OCI-LY3 (cell line): ENCODE data around the gene GATA2.

ENCODE experiments used
- H2AFZ ChIP-seq: fragments of 200-600, 300-600 bp; shearing (Covaris generic); 2 replicates; pipeline ENCODE4 v1.6.0; 2014; ENCODE audit warnings: antibody characterized with exemption, low read depth, low read length
- H3K27ac ChIP-seq: fragments of 200-600, 300-600 bp; sonication (generic); 2 replicates; pipeline ENCODE4 v1.5.1; 2014; ENCODE audit warnings: mild to moderate bottlenecking, low read length, moderate library complexity, mixed read lengths
- H3K27me3 ChIP-seq: fragments of 200-600, 300-600 bp; sonication (generic); 2 replicates; pipeline ENCODE4 v1.6.1; 2014; ENCODE audit warnings: low read depth, low read length, mixed read lengths
- H3K36me3 ChIP-seq: fragments of 200-600, 300-600 bp; sonication (generic); replicated peaks from 2 replicates; pipeline ENCODE3; 2014; ENCODE audit warnings: low read depth, low read length, mixed read lengths
- H3K4me1 ChIP-seq: fragments of 300-600, 200-600 bp; sonication (generic); 2 replicates; pipeline ENCODE4 v1.6.1; 2014; ENCODE audit warnings: low read length, mixed read lengths
- H3K4me2 ChIP-seq: fragments of 200-600, 300-600 bp; sonication (generic); 2 replicates; pipeline ENCODE4 v1.6.1; 2014; ENCODE audit warnings: low read length, mixed read lengths
- H3K4me3 ChIP-seq: fragments of 300-600, 200-600 bp; sonication (generic); 2 replicates; pipeline ENCODE4 v1.5.1; 2014; ENCODE audit warnings: antibody characterized with exemption, mild to moderate bottlenecking, low read length, moderate library complexity
- H3K79me2 ChIP-seq: fragments of 300-600, 200-600 bp; shearing (Covaris generic); 2 replicates; pipeline ENCODE4 v1.6.1; 2014; ENCODE audit warnings: mild to moderate bottlenecking, low read length, mixed read lengths
- H3K9ac ChIP-seq: fragments of 300-600, 200-600 bp; shearing (Covaris generic); 2 replicates; pipeline ENCODE4 v1.6.0; 2014; ENCODE audit warnings: mild to moderate bottlenecking, low read length, moderate library complexity
- H3K9me3 ChIP-seq: fragments of 200-600, 300-600 bp; shearing (Covaris generic); 2 replicates; pipeline ENCODE4 v1.6.1; 2014; ENCODE audit warnings: low read length, mixed read lengths; ENCODE audit not compliant: insufficient read depth
- H4K20me1 ChIP-seq: fragments of 200-600, 300-600 bp; sonication (generic); 2 replicates; pipeline ENCODE4 v1.6.1; 2016; ENCODE audit warnings: low read length, mixed read lengths; ENCODE audit not compliant: insufficient read depth
- EZH2phosphoT487 ChIP-seq: fragments of 200-600 bp; shearing (Covaris generic); IDR thresholded peaks from 2 replicates; pipeline ENCODE4 v1.6.1; 2018; ENCODE audit warnings: antibody characterized with exemption, mixed run types, low read depth
- TF ChIP-seq, protein P1 (sequence below): fragments of 200-600, 300-600 bp; sonication (generic); IDR thresholded peaks from 2 replicates; pipeline ENCODE4 v1.5.1; 2014; ENCODE audit warnings: antibody characterized with exemption, low read length, low read depth

The GATA2 gene

DNA sequence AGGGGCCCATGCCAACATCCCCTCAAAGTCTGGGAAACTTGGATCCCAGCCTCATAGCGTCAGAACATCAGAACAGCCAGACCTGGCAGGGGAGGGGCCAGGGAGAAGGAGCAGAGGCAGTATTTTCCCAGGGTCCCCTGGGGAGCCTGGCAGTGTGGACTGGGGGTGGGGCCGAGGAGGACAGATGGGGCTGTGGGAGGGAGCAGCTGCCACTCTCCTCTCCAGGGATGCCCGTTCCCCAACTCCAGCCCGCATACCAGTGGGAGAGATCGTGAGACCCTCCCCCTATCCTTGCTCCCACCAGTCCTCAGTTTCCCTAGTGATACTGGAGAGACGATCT, 19.9 kb downstream of the GATA2 start:
- Histone ChIP-seq H3K9me3 (no peaks in the 10 kb centered on the region), H3K79me2 (no peaks in the 10 kb centered on the region), H3K27ac (no peak overlapping the region), H3K4me2 (no peak overlapping the region), H3K4me3 (no peak overlapping the region), H2AFZ (no peak overlapping the region), H3K4me1 (no peaks in the 10 kb centered on the region), H4K20me1 (no peaks in the 10 kb centered on the region), H3K9ac (no peak overlapping the region), H3K36me3 (no peaks in the 10 kb centered on the region), H3K27me3 (peaks cover 32% of the 10 kb centered on the region)
- TF ChIP-seq, protein P1, sequence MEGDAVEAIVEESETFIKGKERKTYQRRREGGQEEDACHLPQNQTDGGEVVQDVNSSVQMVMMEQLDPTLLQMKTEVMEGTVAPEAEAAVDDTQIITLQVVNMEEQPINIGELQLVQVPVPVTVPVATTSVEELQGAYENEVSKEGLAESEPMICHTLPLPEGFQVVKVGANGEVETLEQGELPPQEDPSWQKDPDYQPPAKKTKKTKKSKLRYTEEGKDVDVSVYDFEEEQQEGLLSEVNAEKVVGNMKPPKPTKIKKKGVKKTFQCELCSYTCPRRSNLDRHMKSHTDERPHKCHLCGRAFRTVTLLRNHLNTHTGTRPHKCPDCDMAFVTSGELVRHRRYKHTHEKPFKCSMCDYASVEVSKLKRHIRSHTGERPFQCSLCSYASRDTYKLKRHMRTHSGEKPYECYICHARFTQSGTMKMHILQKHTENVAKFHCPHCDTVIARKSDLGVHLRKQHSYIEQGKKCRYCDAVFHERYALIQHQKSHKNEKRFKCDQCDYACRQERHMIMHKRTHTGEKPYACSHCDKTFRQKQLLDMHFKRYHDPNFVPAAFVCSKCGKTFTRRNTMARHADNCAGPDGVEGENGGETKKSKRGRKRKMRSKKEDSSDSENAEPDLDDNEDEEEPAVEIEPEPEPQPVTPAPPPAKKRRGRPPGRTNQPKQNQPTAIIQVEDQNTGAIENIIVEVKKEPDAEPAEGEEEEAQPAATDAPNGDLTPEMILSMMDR, result no peak
- no peak for TF ChIP-seq EZH2phosphoT487

DNA sequence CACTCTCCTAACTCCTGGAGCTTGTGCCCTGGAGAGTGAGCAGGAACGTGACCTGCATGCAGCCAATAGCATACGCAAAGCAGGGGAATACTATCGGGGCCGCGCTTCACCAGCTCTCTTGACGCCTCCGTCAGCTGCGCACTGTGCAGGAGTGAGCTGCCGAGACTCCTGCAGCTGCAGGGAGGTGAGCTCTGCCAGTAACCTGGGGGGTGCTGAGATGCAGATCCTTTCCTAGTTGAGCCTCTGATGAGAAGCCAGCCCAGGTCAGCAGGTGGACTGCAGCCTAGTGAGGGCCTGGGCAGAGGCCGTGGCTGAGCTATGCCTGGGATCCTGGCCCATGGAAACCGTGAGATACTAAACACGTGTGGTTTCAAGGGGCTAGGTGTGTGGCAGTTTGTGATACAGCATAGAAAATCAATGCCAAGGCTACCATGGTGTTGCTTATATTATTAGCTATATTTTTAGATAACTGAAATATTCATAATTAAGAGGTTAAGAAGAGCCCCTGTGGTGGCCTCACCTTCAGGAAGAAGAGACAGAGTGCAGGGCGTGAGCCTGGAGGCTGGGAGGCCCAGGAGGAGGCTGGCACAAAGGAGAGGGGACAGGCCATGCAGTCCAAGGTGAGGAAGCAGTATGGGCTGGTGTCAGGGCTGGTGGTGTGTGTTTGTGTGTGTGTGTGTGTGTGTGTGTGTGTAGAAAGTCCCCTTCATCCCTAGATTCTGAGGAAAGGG, 20.4 kb downstream of the GATA2 start:
- Histone ChIP-seq H3K36me3 (no peaks in the 10 kb centered on the region), H2AFZ (no peak overlapping the region), H3K4me3 (no peak overlapping the region), H3K27me3 (peaks cover 27% of the 10 kb centered on the region), H4K20me1 (no peaks in the 10 kb centered on the region), H3K27ac (no peak overlapping the region), H3K9me3 (no peaks in the 10 kb centered on the region), H3K9ac (no peak overlapping the region), H3K4me1 (no peaks in the 10 kb centered on the region), H3K79me2 (no peaks in the 10 kb centered on the region), H3K4me2 (no peak overlapping the region)
- TF ChIP-seq EZH2phosphoT487, result no peak
- TF ChIP-seq, protein P1, result no peak

DNA sequence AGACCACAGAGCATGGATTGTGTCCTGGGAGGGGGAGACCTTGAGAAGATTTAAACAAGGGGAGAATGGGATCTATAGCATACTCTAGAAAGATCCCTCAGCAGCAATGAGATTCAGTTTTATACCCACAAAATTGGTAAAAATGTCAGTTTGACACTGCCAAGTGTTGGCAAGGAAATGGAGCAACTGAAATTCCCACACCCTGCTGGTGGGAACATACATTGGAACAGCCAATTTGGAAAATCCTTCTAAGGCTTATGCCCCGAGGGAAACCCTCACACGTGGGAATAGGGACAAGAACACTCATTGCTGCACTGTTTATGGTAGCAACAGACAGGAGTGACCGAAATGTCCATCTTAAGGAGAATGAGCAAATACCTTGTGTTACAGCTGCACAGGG, 21.3 kb downstream of the GATA2 start:
- no peaks in the 10 kb centered on the region for H3K36me3 ChIP-seq
- no peaks in the 10 kb centered on the region for H3K79me2 ChIP-seq
- no peak overlapping the region for H2AFZ ChIP-seq
- H3K4me3 ChIP-seq, result no peak overlapping the region
- H3K27me3 ChIP-seq, result peaks cover 26% of the 10 kb centered on the region
- TF ChIP-seq, protein P1, result no peak
- no peak for TF ChIP-seq EZH2phosphoT487
- no peaks in the 10 kb centered on the region for H3K4me1 ChIP-seq
- H3K9me3 ChIP-seq, result no peaks in the 10 kb centered on the region
- H3K9ac ChIP-seq, result no peak overlapping the region
- H3K27ac ChIP-seq, result no peak overlapping the region
- no peaks in the 10 kb centered on the region for H4K20me1 ChIP-seq
- no peak overlapping the region for H3K4me2 ChIP-seq

DNA sequence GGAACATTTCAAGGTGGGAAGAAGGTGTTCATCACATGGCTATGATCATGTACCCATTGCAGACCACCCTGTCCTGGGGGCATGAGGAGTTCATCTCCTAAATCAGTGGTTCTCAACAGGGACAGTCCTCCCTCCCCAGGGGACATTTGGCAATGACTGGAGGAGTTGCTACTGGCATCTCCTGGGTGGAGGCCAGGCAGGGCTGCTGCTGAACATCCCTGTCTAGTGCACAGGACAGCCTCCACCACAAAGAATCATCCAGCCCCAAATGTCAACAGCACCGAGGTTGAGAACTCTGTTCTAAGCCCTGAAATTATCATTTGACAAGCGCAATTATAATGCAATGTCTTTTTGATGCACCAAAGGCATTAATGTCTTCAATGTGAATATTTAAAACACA, 21.9 kb downstream of the GATA2 start:
- Histone ChIP-seq H3K9me3 (no peaks in the 10 kb centered on the region), H2AFZ (no peak overlapping the region), H3K27me3 (peaks cover 26% of the 10 kb centered on the region), H3K4me2 (no peak overlapping the region), H4K20me1 (no peaks in the 10 kb centered on the region), H3K4me1 (no peaks in the 10 kb centered on the region), H3K36me3 (no peaks in the 10 kb centered on the region), H3K4me3 (no peak overlapping the region), H3K79me2 (no peaks in the 10 kb centered on the region), H3K9ac (no peak overlapping the region), H3K27ac (no peak overlapping the region)
- TF ChIP-seq, protein P1, result no peak
- TF ChIP-seq EZH2phosphoT487, result no peak
